SU-DHL-6 (cell line): ENCODE data around the gene MCAM.

Experiments used
- H2AFZ ChIP-seq: fragments of 200-600 bp; sonication (generic); 2 replicates; pipeline ENCODE4 v1.6.1; 2014; ENCODE audit warnings: low read depth, mild to moderate bottlenecking, moderate library complexity, mixed read lengths, antibody characterized with exemption, low read length; ENCODE audit not compliant: severe bottlenecking
- H3F3A ChIP-seq: fragments of 200-600 bp; shearing (Covaris generic); 2 replicates; pipeline ENCODE4 v1.6.0; 2016; ENCODE audit warnings: antibody characterized with exemption, mild to moderate bottlenecking; ENCODE audit not compliant: insufficient read depth
- H3K27ac ChIP-seq: fragments of 200-600 bp; sonication (generic); 2 replicates; pipeline ENCODE4 v1.5.1; 2016; ENCODE audit warnings: low read depth, mild to moderate bottlenecking, low read length, moderate library complexity, mixed read lengths
- H3K27me3 ChIP-seq: fragments of 200-600 bp; sonication (generic), shearing (Covaris generic); 2 replicates; pipeline ENCODE4 v1.6.0; 2014; ENCODE audit warnings: mild to moderate bottlenecking, low read length
- H3K36me3 ChIP-seq: fragments of 200-600 bp; sonication (generic); 2 replicates; pipeline ENCODE4 v1.6.1; 2014; ENCODE audit warnings: mild to moderate bottlenecking, low read length, mixed read lengths
- H3K4me2 ChIP-seq: fragments of 300-600, 200-600 bp; shearing (Covaris generic), sonication (generic); 2 replicates; pipeline ENCODE4 v1.6.0; 2014; ENCODE audit warnings: low read length, low read depth, mild to moderate bottlenecking; ENCODE audit not compliant: poor library complexity, severe bottlenecking
- H3K4me3 ChIP-seq: fragments of 200-600 bp; sonication (generic); 2 replicates; pipeline ENCODE4 v1.5.1; 2014; ENCODE audit warnings: antibody characterized with exemption, low read length, mild to moderate bottlenecking, mixed read lengths; ENCODE audit not compliant: insufficient read depth, poor library complexity, severe bottlenecking
- H3K79me2 ChIP-seq: fragments of 200-600 bp; sonication (generic); 2 replicates; pipeline ENCODE4 v1.6.1; 2014; ENCODE audit warnings: mild to moderate bottlenecking, low read length, moderate library complexity; ENCODE audit not compliant: insufficient read depth
- H3K9ac ChIP-seq: fragments of 200-600 bp; sonication (generic); 2 replicates; pipeline ENCODE4 v1.7.0; 2014; ENCODE audit warnings: mild to moderate bottlenecking, low read length
- H3K9me2 ChIP-seq: fragments of 200-600 bp; sonication (generic); replicated peaks from 2 replicates; pipeline ENCODE4 v1.6.1; 2014; ENCODE audit warnings: low read length; ENCODE audit not compliant: insufficient read depth
- H3K9me3 ChIP-seq: fragments of 200-600 bp; sonication (generic); 2 replicates; pipeline ENCODE4 v1.6.1; 2014; ENCODE audit warnings: low read length, mixed read lengths; ENCODE audit not compliant: insufficient read depth
- H4K20me1 ChIP-seq: fragments of 200-600 bp; sonication (generic); 2 replicates; pipeline ENCODE4 v1.6.1; 2014; ENCODE audit warnings: low read depth, mild to moderate bottlenecking, antibody characterized with exemption, low read length, moderate library complexity, mixed read lengths
- CTCF ChIP-seq: fragments of 200-600 bp; sonication (generic); IDR thresholded peaks from one replicate; pipeline ENCODE4 v1.5.1; 2017; ENCODE audit warnings: antibody characterized with exemption, mild to moderate bottlenecking, low read length, moderate library complexity; ENCODE audit not compliant: insufficient read depth, poor library complexity, severe bottlenecking
- EZH2phosphoT487 ChIP-seq: fragments of 200-600 bp; sonication (generic), shearing (Covaris generic); conservative IDR thresholded peaks from 2 replicates; pipeline ENCODE4 v1.6.1; 2018; ENCODE audit warnings: mild to moderate bottlenecking, antibody characterized with exemption, low read length, moderate library complexity, mixed read lengths

Gene MCAM

GRCh38 chr11:119344291-119345010, 27.5 kb upstream of the MCAM start:
- H3K4me2 ChIP-seq, result no peak overlapping the region
- H3K4me3 ChIP-seq, result no peak overlapping the region
- no peaks in the 10 kb centered on the region for H3K79me2 ChIP-seq
- H3K9me3 ChIP-seq, result no peaks in the 10 kb centered on the region
- TF ChIP-seq CTCF, result no peak
- no peak for TF ChIP-seq EZH2phosphoT487
- no peaks in the 10 kb centered on the region for H3K36me3 ChIP-seq
- H3K9me2 ChIP-seq, result no peaks in the 10 kb centered on the region
- no peak overlapping the region for H2AFZ ChIP-seq
- H4K20me1 ChIP-seq, result no peaks in the 10 kb centered on the region
- H3K27ac ChIP-seq, result no peak overlapping the region
- no peak overlapping the region for H3K9ac ChIP-seq
- H3F3A ChIP-seq, result no peaks in the 10 kb centered on the region
- H3K27me3 ChIP-seq, result no peaks in the 10 kb centered on the region

- Histone ChIP-seq H3K9me3 (no peaks in the 10 kb centered on the region), H3K4me2 (no peak overlapping the region), H3F3A (no peaks in the 10 kb centered on the region), H3K27ac (no peak overlapping the region), H3K9me2 (no peaks in the 10 kb centered on the region), H3K9ac (no peak overlapping the region), H3K79me2 (no peaks in the 10 kb centered on the region), H2AFZ (no peak overlapping the region), H4K20me1 (no peaks in the 10 kb centered on the region), H3K36me3 (no peaks in the 10 kb centered on the region), H3K27me3 (no peaks in the 10 kb centered on the region), H3K4me3 (no peak overlapping the region)
- TF ChIP-seq EZH2phosphoT487 (no peak), CTCF (no peak)
These were observed 26.8 kb upstream of the MCAM start for GRCh38 chr11:119343726-119344125.

DNA sequence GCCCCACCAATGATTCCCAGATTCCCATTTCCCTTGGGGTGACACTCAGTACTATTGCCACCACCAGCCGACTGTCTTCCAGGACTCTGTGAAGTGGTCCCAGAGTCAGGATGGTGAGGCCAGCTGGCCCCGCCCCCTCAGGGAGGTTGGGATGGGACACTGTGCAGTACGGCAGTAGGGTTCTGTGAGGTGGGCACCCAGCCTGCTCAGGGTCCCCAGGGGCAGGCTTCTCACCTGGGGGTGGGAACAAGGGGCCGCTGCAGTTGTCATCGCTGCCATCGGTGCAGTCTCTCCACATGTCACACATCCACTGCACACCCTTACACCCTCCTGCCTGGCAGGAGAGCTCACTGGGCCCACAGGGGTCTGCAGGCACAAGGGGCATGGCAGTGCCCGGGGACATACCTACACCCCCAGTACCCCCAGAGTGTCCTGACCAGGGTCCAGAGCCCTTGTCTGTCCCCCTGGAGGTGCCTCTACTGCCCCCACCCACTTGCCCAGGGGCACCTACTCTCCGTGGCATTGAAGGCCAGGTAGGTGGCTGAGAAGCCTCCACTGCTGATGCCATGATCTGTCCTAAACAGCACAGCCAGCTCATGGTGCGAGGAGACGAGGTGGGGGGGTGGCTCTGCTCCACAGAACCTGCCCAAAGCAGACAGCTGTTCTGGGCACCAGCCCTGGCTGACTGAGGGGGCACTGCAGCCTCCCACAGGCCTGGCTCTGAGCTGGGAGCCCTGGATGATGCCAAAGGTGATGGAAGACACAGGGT, 25.6 kb upstream of the MCAM start:
- no peak for TF ChIP-seq EZH2phosphoT487
- no peak for TF ChIP-seq CTCF
- H3F3A ChIP-seq, result no peaks in the 10 kb centered on the region
- H3K27ac ChIP-seq, result no peak overlapping the region
- no peaks in the 10 kb centered on the region for H3K36me3 ChIP-seq
- no peaks in the 10 kb centered on the region for H3K27me3 ChIP-seq
- no peak overlapping the region for H3K4me2 ChIP-seq
- H3K79me2 ChIP-seq, result no peaks in the 10 kb centered on the region
- H3K9me2 ChIP-seq, result no peaks in the 10 kb centered on the region
- H2AFZ ChIP-seq, result no peak overlapping the region
- H3K4me3 ChIP-seq, result no peak overlapping the region
- no peaks in the 10 kb centered on the region for H3K9me3 ChIP-seq
- no peaks in the 10 kb centered on the region for H4K20me1 ChIP-seq
- H3K9ac ChIP-seq, result no peak overlapping the region
